Activated T-cell treated with anti-CD3 and anti-CD28 coated beads, Interleukin-2, amount 50 U/mL, for 1 hour (primary cell): Measurements from ENCODE around the gene NCAPH2.

Experiments
- DNase-seq: peaks from one replicate; pipeline ENCODE4 v3.0.0-alpha.2; 2020

NCAPH2 gene

GRCh38 chr22:50550395-50550794 lies 42.4 kb downstream of the NCAPH2 start:
- no peak for DNase-seq

DNA sequence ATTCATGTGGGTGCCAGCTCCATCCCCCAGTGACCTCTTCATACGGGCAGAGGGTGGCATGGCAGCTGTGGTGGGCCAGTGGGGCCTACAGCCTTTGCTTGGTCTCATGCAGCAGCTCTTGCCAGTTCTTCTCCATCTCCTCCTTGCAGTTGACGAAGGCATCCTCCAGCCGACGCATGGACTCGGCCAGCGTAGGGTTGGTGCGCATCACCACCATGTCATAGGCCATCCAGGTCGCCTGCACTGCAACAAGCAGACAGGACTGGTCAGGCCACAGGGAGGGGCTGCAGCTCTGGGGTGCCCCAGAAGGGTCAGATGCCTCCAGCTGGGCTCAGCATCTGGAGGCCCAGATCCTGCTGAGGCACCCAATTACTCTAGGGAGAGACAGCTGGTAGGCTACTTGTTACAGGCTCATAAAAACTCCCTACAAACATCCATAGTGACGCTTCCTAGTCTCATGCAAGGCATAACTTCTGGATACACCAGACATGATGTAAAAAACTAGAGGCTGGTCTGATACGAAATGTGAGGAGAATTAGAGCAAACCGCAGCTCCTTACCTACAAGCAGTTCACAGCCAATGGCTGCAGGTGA lies 43.2 kb downstream of the NCAPH2 start:
- no peak for DNase-seq

GRCh38 chr22:50553310-50553709 lies 45.3 kb downstream of the NCAPH2 start:
- DNase-seq = no peak

- DNase-seq = no peak
Measured at GRCh38 chr22:50556703-50557102, 48.7 kb downstream of the NCAPH2 start.

DNA sequence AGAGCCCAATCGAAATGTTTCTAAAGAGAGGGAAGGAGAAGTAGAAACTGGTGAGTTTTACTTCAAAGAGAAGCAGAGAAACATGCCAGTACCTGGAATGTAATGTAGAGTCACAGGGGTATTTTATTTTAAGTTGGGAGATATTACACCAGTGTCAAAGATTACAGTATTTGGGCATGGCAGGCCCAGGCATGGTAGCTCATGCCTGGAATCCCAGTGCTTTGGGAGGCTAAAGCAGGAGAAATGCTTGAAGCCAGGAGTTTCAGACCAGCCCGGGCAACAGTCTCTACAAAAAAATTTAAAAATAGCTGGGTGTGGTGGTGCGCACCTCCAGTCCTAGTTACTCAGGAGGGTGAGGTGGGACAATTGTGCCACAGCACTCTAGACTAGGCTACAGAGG lies 52.0 kb downstream of the NCAPH2 start:
- no peak for DNase-seq

GRCh38 chr22:50561401-50562358 lies 53.7 kb downstream of the NCAPH2 start:
- DNase-seq = no peak

- DNase-seq = peak; percentile 97
Measured at GRCh38 chr22:50562523-50563412, 54.7 kb downstream of the NCAPH2 start, which contains the start of gene SYCE3. TSS of gene SYCE3 (minus strand) at chr22:50562919. CDS start at chr22:50556405, 6,514 bp downstream.

GRCh38 chr22:50563413-50564160 lies 55.6 kb downstream of the NCAPH2 start:
- DNase-seq = no peak

- DNase-seq = no peak
Measured at GRCh38 chr22:50564289-50564688, 56.3 kb downstream of the NCAPH2 start.

DNA sequence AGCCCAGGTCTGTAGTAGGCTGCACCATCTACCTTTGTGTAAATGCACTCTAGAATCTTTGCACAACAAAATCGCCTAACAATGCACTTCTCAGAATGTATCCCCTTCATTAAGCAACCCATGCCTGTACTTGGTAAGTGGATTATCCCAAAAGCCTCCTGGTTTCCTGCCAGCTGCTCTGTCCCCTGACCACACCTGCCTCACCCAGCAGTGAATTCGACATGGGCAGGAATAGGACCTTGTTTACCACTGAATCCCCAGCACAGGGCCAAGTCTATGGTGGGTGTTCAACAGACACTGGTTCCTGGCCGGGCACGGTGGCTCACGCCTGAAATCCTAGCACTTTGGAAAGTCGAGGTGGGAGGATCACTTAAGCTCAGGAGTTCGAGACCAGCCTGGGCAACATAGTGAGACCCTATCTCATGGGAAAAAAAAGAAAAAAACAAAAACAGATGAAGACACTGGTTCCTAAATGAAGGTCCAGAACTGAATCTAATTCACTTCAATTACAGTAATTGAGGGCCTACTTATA lies 59.8 kb downstream of the NCAPH2 start:
- no peak for DNase-seq

GRCh38 chr22:50568626-50569025 lies 60.6 kb downstream of the NCAPH2 start:
- DNase-seq = no peak

GRCh38 chr22:50569041-50569459 lies 61.0 kb downstream of the NCAPH2 start:
- no peak for DNase-seq

- no peak for DNase-seq
Measured at GRCh38 chr22:50569896-50570535, 62.0 kb downstream of the NCAPH2 start.

DNA sequence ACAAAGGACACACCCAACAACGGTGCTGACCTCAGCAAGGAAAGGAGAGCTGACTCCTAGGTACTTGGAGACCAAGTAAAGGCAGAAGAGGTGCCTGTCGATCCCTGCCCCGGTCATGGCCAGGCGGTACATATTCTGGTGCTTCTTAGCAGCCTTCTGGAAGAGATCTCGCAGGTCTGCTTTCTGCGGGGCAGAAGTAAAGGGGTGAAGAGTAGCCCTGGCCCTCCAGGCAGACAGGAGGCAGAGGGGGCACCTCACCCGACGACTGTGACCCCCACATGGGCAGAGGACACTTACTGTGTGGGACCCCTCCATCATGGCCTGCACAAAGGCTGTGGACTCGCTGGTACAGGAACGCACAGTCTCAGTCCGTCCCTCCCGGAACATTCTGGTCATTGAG lies 62.8 kb downstream of the NCAPH2 start:
- DNase-seq = no peak

DNA sequence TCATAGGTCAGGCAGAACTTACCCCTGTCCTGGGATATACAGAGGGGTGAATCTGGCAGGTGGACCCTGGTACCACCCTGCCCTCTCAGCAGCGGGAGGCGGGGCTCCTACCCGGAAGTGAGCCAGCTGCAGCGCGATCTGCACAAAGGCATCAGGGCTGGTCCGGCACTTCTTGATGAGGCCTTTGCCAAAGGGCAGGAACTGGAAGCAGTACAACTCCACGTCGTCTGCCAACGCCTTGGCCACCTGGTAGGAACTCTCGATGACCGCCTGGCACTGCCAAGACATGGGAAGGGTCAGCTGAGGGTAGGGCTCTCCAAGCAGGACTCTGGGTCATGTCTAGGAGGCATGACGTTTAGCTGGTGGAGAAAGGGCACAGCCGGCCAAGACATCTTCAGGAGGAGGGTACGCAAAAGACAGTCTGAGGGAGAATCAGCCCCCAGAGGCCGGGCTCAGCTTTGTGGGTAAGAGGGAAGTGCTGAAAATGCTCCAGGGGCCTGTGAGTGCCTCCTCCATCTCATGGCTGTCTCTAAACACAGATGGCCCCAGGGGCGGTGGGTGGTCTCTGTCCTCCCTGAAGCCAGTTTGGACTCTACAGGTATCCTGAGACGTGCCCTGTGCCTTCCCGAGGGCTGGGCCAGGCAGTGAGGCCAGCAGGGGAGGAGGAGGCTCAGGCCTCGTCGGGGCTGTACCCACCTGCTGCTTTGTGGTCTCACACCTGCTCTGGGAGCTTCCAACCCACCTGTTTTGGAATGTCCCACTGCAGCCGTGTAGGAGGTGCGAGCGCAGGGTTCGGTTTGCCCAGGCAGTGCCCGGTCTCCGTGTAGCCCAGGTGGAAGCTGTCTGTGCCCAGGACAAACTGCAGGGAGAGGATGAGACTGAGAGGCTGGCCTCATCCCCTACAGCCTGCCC lies 63.5 kb downstream of the NCAPH2 start:
- DNase-seq = no peak

DNA sequence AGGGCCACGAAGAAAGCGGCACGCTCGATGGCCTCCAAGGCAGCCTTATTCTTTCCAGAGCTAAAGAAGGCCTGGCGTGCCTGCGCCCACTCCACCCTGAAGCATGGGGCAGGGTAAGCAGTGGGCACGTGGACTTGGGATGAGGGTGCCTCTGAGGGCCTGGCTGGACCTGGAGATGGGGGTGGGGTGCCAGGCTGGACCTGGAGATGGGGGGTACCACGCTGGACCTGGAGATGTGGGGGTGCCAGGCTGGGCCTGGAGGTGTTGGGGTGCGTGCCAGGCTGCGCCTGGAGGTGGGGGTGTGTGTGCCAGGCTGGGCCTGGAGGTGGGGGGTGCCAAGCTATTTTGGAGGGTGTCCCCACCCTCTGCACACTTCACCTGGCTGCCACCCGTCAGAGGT lies 64.9 kb downstream of the NCAPH2 start:
- DNase-seq = no peak

GRCh38 chr22:50573491-50574382 lies 65.7 kb downstream of the NCAPH2 start:
- DNase-seq = no peak

DNA sequence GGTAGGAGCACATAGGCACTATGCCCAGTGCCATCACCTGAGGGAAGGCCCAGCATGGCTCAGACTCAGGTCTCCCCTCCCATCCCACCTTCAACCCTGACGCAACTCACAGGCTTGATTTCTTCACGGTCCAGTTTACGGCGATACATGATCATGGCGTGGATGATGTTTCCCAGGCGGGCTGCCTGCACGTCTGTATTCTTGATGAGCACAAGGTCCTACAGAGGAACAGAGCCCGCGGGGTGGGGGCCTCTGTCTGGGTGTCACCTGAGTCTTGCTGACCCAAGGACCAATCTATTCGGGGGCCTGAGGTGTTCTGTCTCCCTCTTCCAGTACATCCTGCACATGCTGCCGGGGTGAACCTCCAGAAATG lies 66.3 kb downstream of the NCAPH2 start:
- no peak for DNase-seq
